Limb (tissue), 2 donors: ENCODE measurements around the gene DDX6.
"Not testable (repeated sequence)": the region's sequence is repeated elsewhere in the genome, so short reads cannot be mapped to it uniquely, and the experiment has no call there.

Source experiments
- DNase-seq, 2 donors: peaks; one replicate each; pipeline ENCODE4 v3.0.0-alpha.2; 2016; ENCODE audit errors: extremely low spot score in 2 of 2

Gene DDX6

GRCh38 chr11:118744046-118744445 lies 46.9 kb downstream of the DDX6 start:
- no peak for DNase-seq

- no peak for DNase-seq
Observed at GRCh38 chr11:118742304-118742703, 48.7 kb downstream of the DDX6 start.

- no peak for DNase-seq
Observed at GRCh38 chr11:118740892-118741291, 50.1 kb downstream of the DDX6 start.

GRCh38 chr11:118735203-118735602 lies 55.8 kb downstream of the DDX6 start:
- no peak for DNase-seq

- DNase-seq: no peak
Observed at GRCh38 chr11:118734031-118734430, 56.9 kb downstream of the DDX6 start.

GRCh38 chr11:118729753-118730152 lies 61.2 kb downstream of the DDX6 start:
- DNase-seq: not testable (repeated sequence)

GRCh38 chr11:118728112-118728511 lies 62.9 kb downstream of the DDX6 start:
- DNase-seq: not testable (repeated sequence)

GRCh38 chr11:118727721-118728066 lies 63.3 kb downstream of the DDX6 start:
- not testable (repeated sequence) for DNase-seq

GRCh38 chr11:118727001-118727720 lies 63.8 kb downstream of the DDX6 start:
- not testable (repeated sequence) for DNase-seq

GRCh38 chr11:118721478-118722015 lies 69.4 kb downstream of the DDX6 start:
- not testable (repeated sequence) for DNase-seq

- not testable (repeated sequence) for DNase-seq
Observed at GRCh38 chr11:118720740-118721139, 70.2 kb downstream of the DDX6 start.

- not testable (repeated sequence) for DNase-seq
Observed at GRCh38 chr11:118720078-118720477, 70.9 kb downstream of the DDX6 start.

- not testable (repeated sequence) for DNase-seq
Observed at GRCh38 chr11:118718562-118718961, 72.4 kb downstream of the DDX6 start.

- not testable (repeated sequence) for DNase-seq
Observed at GRCh38 chr11:118717733-118718132, 73.2 kb downstream of the DDX6 start.

GRCh38 chr11:118717221-118717620 lies 73.7 kb downstream of the DDX6 start:
- not testable (repeated sequence) for DNase-seq

GRCh38 chr11:118715837-118716260 lies 75.1 kb downstream of the DDX6 start:
- DNase-seq: no peak

- DNase-seq: no peak
Observed at GRCh38 chr11:118715245-118715831, 75.6 kb downstream of the DDX6 start.

- no peak for DNase-seq
Observed at GRCh38 chr11:118714816-118715215, 76.1 kb downstream of the DDX6 start.

GRCh38 chr11:118714416-118714815 lies 76.5 kb downstream of the DDX6 start:
- DNase-seq: not testable (repeated sequence)

- no peak for DNase-seq
Observed at GRCh38 chr11:118708296-118708695, 82.7 kb downstream of the DDX6 start.

- DNase-seq: no peak
Observed at GRCh38 chr11:118706546-118706825, 84.5 kb downstream of the DDX6 start.

- no peak for DNase-seq
Observed at GRCh38 chr11:118705791-118706545, 85.0 kb downstream of the DDX6 start.
